Measurements from ENCODE around the gene DOCK4.

GRCh38 chr7:111893190-111893589 is 313.0 kb downstream of the DOCK4 start:
- no peak for TF ChIP-seq CTCF (IDR thresholded peaks at IDR 0.05)
- no peak for TF ChIP-seq POLR2A (IDR thresholded peaks at IDR 0.05)

All from testis (tissue), 2 donors.